IPS-NIHi11 (cell line): Measurements from ENCODE around the gene DGLUCY.
A peak's percentile ranks its signal among the peaks of the same experiment; 100 is the strongest.
"Not testable (repeated sequence)": the region's sequence is repeated elsewhere in the genome, so short reads cannot be mapped to it uniquely, and the experiment has no call there.

Source experiments
- DNase-seq: peaks from one replicate; pipeline ENCODE4 v3.0.0; 2012; ENCODE audit warnings: mixed read lengths, low spot score

The DGLUCY gene

DNA sequence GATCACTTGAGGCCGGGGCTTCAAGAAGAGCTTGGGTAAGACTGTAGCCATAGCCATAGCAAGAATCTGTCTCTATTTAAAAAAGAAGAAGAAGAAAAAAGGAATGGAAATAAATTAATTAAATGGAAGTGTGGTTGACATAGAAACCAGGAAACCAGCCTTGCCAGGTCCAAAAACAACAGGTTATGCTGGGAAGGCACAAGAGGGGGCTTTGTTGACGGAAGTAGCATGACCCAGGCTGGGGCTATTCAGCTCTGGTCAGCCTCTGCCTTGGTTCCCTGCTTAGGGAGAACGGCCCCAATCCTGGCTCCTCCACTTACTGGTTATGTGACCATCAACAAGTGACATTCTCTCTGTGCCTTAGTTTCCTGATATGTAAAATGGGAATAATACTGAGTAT, 145.0 kb downstream of the DGLUCY start:
- DNase-seq: no peak

DNA sequence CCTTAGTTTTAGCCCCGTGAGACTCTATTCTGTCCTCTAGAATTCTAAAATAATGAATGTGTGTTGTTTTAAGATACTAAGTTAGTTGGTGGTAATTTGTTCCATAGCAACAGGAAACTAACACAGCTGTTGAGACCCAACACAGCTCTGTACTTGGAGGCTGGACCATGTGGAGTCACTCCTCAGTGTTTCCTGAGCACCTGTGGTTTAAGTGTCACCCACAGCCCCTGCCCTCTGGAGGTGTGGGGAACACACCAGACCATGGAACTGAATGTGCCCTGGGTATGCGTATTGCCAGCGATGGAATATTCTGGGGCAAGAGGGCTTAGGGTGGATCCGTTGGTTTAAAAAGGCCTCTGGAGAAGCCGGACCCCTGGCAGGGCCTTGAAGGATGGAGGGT, 147.2 kb downstream of the DGLUCY start:
- no peak for DNase-seq

DNA sequence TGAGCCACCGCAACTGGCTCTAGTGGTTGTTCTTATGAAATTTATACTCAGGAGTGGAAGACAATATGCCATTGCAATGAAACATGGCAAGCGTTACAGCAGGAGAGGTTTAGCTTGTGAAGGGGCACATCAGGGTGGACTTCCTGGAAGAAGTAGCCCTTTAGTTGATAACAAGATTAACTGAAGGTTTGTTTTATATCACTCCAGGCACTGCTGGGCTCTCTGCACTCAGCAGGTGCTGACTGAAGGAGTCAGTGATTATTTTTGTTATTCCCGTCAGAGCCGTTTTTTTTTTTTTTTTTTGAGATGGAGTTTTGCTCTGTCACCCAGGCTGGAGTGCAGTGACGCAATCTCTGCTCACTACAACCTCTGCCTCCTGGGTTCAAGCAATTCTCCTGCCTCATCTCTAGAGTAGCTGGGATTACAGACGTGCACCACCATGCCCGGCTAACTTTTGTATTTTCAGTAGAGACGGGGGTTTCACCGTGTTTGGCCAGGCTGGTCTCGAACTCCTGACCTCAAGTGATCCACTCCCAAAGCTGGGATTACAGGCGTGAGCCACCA, 148.2 kb downstream of the DGLUCY start:
- DNase-seq: no peak

DNA sequence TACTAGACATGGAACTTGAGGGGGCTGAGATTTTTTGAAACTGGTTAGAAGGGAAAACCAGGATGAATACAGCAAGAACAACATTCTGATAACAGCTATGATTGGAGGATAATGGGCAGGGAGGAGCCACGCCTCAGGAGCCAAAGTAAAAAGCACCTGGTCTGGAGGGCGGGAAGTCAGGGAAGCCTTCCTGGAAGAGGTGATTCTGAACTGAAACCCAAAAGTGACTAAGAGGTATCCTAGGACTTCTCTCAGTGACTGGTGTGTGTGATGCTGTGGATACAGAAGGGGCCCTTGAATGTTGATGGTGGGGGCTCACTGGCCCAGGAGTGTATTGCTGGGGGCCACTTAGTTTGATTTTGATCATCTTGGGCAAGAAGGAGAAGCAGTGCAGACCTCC, 149.5 kb downstream of the DGLUCY start:
- DNase-seq: no peak

GRCh38 chr14:91264151-91265150, 150.6 kb downstream of the DGLUCY start:
- peak; percentile 64 for DNase-seq

DNA sequence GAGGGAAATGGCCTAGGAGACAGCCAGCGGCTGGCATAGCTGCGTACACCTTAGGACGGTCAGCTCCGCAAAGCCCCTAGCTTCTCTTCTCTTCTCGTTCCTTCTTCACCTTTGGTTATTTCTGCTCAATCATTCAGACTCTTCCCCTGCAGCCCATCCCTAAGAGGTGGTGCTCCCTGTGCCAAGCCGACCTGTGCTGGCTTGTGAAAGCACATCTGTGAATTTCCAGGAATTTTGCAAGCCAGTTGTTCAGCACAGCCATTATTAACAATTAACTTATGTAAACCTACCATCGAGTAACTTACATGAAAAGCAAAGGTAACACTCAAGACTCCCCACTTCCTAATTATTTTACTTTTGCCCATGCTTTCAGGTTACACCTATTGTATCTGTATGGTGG, 151.5 kb downstream of the DGLUCY start:
- DNase-seq: no peak

- DNase-seq: not testable (repeated sequence)
These were observed 152.4 kb downstream of the DGLUCY start for GRCh38 chr14:91266276-91266675.

DNA sequence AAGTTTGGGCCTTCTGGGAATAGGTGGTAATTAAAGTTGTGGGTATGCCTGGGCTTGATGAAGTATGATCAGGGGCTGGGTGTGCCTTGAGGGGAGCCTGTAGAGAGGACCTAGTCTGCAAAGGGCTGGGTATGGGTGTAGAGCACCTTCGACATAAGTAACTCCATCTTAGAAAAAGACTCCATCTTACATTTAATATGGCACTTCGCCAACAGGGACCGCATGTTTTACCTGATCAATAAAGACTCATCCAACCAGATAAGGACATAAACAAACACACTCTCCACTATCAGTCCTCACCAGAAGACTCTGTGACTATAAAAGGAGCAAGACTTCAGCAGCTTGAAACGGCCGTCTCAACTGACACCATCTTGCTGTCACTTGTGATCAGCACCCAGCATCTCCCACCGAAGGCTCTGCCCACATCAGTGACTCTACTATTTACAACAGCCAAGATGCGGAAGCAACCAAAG, 154.1 kb downstream of the DGLUCY start:
- no peak for DNase-seq

GRCh38 chr14:91269076-91269991, 155.5 kb downstream of the DGLUCY start:
- no peak for DNase-seq

DNA sequence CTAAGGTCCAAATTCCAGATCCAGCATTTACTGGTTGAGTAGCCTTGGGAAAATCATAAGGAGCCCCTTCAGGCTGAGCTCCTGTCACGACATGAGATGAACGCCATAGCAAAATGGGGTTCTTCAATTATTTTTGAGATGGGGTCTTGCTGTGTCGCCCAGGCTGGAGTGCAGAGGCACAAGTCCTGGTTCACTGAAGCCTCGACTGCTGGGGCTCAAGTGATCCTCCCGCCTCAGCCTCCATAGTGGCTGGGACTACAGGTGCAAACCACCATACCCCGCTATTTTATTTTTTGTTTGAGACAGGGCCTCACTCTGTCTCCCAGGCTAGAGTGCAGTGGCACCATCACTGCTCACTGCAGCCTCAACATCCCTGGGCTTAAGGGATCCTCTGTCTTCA, 156.3 kb downstream of the DGLUCY start:
- DNase-seq: no peak

DNA sequence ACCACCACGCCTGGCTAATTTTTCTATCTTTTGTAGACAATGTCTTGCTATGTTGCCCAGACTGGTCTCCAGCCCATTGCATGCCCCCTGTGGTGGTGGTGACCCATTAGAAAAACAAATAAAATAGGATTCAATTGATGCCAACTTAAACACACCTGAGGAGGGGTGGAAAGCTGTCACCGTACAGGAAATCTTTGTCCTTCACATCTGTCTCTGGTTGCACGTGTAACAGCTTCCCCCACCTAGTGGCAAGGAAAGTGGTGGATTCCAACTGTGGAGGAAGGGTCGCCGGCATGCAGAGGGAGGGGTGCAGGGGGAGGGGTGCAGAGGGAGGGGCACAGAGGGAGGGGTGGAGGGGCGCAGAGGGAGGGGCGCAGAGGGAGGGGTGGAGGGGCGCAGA, 156.7 kb downstream of the DGLUCY start:
- peak; percentile 53 for DNase-seq

- no peak for DNase-seq
These were observed 157.8 kb downstream of the DGLUCY start for GRCh38 chr14:91271639-91272038.

GRCh38 chr14:91272341-91273272, 158.7 kb downstream of the DGLUCY start:
- no peak for DNase-seq

DNA sequence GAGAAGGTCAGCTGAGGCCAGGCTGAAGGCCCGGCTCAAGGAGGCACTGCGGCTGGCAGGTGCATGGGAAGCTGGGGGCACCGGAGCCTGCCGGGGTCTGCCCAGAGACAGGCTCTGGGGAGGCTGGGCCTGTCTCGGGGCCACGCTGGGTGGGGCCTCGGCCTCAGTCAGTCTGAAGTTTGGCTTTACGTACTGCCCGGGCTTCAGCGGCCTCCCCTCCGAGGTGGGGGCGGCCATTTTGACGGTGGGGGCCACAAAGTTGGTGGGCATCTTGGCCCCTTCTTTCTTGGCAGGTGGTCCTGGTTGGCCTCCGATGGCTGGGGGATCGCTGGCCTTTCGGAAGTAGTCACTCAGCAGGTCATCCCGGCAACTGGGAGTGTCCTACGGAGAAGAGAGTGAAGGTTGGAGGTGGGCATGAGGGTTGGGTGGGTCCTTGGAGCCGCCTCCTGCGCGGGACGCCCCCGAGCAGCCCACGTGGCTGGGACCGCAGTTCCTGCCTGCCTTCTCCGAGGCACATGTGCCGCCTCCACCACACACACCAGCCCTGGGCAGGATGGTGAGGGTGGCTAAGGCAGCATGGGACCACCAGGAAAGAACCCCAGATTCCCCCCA, 159.5 kb downstream of the DGLUCY start:
- no peak for DNase-seq

DNA sequence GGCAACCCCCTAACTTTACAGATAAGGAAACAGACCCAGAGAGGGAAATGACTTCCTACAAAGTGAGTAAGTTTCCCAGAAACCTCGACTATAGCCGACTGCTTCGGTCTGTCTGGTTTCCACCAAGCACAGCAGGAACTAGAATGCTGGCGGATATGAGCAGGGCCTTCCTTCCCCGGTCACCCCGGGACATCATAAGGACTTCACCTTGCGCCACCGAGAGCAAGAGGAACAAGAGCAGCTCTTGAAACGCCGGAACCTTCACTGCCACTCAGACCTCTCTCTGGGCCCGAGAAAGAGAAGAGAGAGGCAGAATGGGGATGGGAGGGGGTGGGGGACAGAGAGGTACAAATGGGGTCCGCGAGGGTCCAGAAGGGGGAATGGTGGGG, 160.0 kb downstream of the DGLUCY start:
- no peak for DNase-seq

- DNase-seq: no peak
These were observed 160.9 kb downstream of the DGLUCY start for GRCh38 chr14:91274796-91275195.
